BE2C (cell line): ENCODE measurements around the gene SYNCRIP.
"Not testable (repeated sequence)": the region's sequence is repeated elsewhere in the genome, so short reads cannot be mapped to it uniquely, and the experiment has no call there.

Experiments
- DNase-seq: peaks from one replicate; pipeline ENCODE4 v3.0.0-alpha.2; 2020
- H3K27me3 ChIP-seq: fragments of 250-450 bp; sonication (Bioruptor Pico); 2 replicates; pipeline ENCODE4 v1.5.1; 2020; ENCODE audit warnings: mild to moderate bottlenecking
- H3K36me3 ChIP-seq: fragments of 250-450 bp; sonication (Bioruptor Pico); 2 replicates; pipeline ENCODE4 v1.5.1; 2020; ENCODE audit warnings: mild to moderate bottlenecking
- H3K4me1 ChIP-seq: fragments of 250-450 bp; sonication (Bioruptor Pico); 2 replicates; pipeline ENCODE4 v1.5.1; 2020
- H3K4me3 ChIP-seq: 2 replicates; pipeline ENCODE4 v1.5.1; 2011; ENCODE audit warnings: low read depth, low read length
- H3K9me3 ChIP-seq: fragments of 250-450 bp; sonication (Bioruptor Pico); 2 replicates; pipeline ENCODE4 v1.5.1; 2020
- TF ChIP-seq, protein P1 (sequence below): IDR thresholded peaks from 2 replicates; pipeline ENCODE4 v1.5.1; 2012; ENCODE audit warnings: mild to moderate bottlenecking, low read depth, low read length

Gene SYNCRIP

DNA sequence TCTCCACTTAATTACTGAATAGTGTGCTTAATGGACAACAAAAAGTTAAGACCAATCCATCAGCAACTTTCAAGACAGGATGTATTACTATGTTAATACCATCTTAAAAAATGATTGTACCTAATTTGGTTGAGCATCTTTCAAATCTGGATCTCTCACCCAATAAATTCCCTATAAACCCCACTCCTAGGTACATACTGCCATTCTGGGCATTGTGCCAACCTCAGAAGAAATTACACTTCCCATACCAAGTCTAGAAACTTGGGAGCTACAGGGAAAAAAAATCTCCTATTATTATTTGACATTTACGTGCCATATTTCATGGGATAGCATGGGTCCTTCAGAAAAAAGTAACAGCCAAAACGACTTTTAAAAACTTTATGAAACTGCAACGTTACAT, 5.1 kb downstream of the SYNCRIP start:
- H3K36me3 ChIP-seq = peaks cover 96% of the 10 kb centered on the region
- DNase-seq = no peak
- H3K4me1 ChIP-seq = no peaks in the 10 kb centered on the region
- no peak overlapping the region for H3K4me3 ChIP-seq
- no peaks in the 10 kb centered on the region for H3K27me3 ChIP-seq
- no peaks in the 10 kb centered on the region for H3K9me3 ChIP-seq
- TF ChIP-seq, protein P1, sequence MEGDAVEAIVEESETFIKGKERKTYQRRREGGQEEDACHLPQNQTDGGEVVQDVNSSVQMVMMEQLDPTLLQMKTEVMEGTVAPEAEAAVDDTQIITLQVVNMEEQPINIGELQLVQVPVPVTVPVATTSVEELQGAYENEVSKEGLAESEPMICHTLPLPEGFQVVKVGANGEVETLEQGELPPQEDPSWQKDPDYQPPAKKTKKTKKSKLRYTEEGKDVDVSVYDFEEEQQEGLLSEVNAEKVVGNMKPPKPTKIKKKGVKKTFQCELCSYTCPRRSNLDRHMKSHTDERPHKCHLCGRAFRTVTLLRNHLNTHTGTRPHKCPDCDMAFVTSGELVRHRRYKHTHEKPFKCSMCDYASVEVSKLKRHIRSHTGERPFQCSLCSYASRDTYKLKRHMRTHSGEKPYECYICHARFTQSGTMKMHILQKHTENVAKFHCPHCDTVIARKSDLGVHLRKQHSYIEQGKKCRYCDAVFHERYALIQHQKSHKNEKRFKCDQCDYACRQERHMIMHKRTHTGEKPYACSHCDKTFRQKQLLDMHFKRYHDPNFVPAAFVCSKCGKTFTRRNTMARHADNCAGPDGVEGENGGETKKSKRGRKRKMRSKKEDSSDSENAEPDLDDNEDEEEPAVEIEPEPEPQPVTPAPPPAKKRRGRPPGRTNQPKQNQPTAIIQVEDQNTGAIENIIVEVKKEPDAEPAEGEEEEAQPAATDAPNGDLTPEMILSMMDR = no peak

- no peak for DNase-seq
- Histone ChIP-seq H3K4me1 (no peaks in the 10 kb centered on the region), H3K9me3 (no peaks in the 10 kb centered on the region), H3K4me3 (no peak overlapping the region), H3K36me3 (peaks cover 100% of the 10 kb centered on the region), H3K27me3 (no peaks in the 10 kb centered on the region)
- TF ChIP-seq, protein P1 = no peak
These were observed 10.3 kb downstream of the SYNCRIP start for GRCh38 chr6:85632164-85632942.

- not testable (repeated sequence) for H3K27me3 ChIP-seq, H3K4me3 ChIP-seq, DNase-seq, H3K4me1 ChIP-seq, H3K9me3 ChIP-seq
- peaks cover 100% of the 10 kb centered on the region for H3K36me3 ChIP-seq
These were observed 11.6 kb downstream of the SYNCRIP start for GRCh38 chr6:85631117-85631516.

DNA sequence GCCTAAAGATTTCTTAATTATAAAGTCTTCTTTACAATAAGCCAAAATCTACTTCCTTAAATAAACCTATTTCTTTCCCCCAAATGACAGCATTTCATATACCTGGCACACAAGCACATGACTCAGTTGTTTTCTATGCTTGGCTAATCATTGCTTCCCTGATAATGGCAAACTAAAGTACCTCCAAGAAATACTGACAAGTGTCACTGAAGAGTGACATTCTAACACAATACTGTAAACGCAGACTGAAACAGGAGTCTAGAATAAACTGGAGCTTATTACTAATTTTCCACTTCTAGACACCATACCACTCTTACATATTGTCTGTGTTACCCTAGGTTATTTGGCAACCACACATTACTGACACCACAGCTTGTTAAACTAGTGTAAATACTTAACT, 14.3 kb downstream of the SYNCRIP start:
- H3K4me1 ChIP-seq = peaks cover 3% of the 10 kb centered on the region; the same call in 1 of the 2 replicates
- peaks cover 97% of the 10 kb centered on the region for H3K36me3 ChIP-seq
- TF ChIP-seq, protein P1 = no peak
- H3K27me3 ChIP-seq = no peaks in the 10 kb centered on the region
- no peak overlapping the region for H3K4me3 ChIP-seq
- no peaks in the 10 kb centered on the region for H3K9me3 ChIP-seq
- no peak for DNase-seq

- TF ChIP-seq, protein P1 = no peak
- H3K36me3 ChIP-seq = peaks cover 98% of the 10 kb centered on the region
- no peaks in the 10 kb centered on the region for H3K27me3 ChIP-seq
- H3K4me1 ChIP-seq = no peaks in the 10 kb centered on the region
- no peak overlapping the region for H3K4me3 ChIP-seq
- no peaks in the 10 kb centered on the region for H3K9me3 ChIP-seq
- DNase-seq = no peak
These were observed 22.4 kb downstream of the SYNCRIP start for GRCh38 chr6:85620308-85620707.

GRCh38 chr6:85614780-85615179, 27.9 kb downstream of the SYNCRIP start:
- TF ChIP-seq, protein P1 = no peak
- Histone ChIP-seq H3K27me3 (no peaks in the 10 kb centered on the region), H3K4me1 (no peaks in the 10 kb centered on the region), H3K4me3 (no peak overlapping the region), H3K36me3 (peaks cover 100% of the 10 kb centered on the region), H3K9me3 (no peaks in the 10 kb centered on the region)
- no peak for DNase-seq
